ENCODE results near the gene EGFL7. TPM values are rescaled to one million over a fixed set of nuclear protein-coding genes. Genes with fewer than 3 reads are reported as not detected.

The EGFL7 gene
- total RNA-seq, 1 experiment from 2014 or later, result 53.1 TPM

DNA sequence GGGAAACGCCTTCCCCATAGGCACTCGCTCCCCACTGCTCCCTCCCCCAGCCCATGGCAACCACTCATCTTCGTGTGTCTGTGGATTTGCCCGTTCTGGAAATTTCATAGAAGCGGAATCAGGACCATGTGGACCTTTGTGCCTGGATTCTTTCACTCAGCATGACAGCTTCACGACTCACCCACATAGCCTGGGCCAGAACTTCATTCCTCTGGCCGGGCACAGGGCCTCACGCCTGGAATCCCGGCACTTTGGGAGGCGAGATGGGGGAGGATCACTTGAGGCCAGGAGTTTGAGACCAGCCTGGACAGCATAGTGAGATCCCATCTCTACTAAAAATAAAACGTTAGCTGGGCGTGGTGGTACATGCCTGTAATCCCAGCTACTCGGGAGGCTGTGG, 37.6 kb downstream of the EGFL7 start:
- Histone ChIP-seq H3K4me2 (no peak overlapping the region), H4K20me1 (ENCODE audit: insufficient read depth) (no peaks in the 10 kb centered on the region)

DNA sequence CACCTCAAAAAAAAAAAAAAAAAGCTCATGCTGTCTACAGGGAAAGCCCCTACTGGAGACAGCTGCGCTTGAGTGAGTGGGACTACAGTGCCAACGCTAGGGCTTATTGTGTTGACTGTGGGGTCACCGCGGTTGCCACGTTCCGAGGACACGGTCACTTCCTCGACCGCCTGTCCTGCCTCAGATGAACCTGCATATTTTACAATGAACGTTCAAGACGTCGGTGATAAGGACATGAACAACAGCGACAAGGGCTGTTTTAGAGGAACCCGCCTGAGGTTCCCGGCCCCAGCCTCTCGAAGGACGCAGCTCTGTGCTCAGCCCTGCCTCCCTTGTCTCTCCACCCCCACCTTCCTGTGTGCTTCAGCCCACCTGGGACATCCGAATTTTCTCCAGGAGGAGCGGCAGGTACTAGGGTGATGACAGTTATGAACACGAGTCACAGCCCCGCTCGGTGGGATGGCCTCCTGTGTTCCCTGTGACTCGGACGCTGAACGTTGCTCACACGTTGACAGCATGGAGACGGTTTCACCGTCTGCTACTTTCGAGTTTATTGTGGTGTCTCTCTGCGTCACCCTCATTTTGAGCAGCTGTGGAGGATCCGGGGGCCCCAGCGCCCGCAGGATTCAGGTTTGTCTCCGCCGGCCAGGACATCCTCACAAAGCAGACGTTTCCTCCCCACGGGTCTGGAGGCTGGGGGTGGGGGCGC, 38.4 kb downstream of the EGFL7 start:
- DNase-seq, result no peak
- H3K4me1 ChIP-seq (replicated peaks; ENCODE audit: insufficient read depth), result peaks cover 5% of the 10 kb centered on the region
- TF ChIP-seq EZH2 (IDR thresholded peaks at IDR 0.05; ENCODE audit: low read depth), result no peak
- TF ChIP-seq, protein P1, sequence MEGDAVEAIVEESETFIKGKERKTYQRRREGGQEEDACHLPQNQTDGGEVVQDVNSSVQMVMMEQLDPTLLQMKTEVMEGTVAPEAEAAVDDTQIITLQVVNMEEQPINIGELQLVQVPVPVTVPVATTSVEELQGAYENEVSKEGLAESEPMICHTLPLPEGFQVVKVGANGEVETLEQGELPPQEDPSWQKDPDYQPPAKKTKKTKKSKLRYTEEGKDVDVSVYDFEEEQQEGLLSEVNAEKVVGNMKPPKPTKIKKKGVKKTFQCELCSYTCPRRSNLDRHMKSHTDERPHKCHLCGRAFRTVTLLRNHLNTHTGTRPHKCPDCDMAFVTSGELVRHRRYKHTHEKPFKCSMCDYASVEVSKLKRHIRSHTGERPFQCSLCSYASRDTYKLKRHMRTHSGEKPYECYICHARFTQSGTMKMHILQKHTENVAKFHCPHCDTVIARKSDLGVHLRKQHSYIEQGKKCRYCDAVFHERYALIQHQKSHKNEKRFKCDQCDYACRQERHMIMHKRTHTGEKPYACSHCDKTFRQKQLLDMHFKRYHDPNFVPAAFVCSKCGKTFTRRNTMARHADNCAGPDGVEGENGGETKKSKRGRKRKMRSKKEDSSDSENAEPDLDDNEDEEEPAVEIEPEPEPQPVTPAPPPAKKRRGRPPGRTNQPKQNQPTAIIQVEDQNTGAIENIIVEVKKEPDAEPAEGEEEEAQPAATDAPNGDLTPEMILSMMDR (conservative IDR thresholded peaks at IDR 0.05), result no peak
- intact Hi-C loops (cut with micrococcal nuclease; ENCODE audit: unreplicated experiment), result no loop called here
- no peaks in the 10 kb centered on the region for H3K9me2 ChIP-seq (ENCODE audit: insufficient read depth)
- H3K4me3 ChIP-seq, result no peak overlapping the region
- H3K27me3 ChIP-seq (ENCODE audit: insufficient read depth, low read depth), result no peaks in the 10 kb centered on the region
- H3K4me2 ChIP-seq, result no peak overlapping the region
- H3K27ac ChIP-seq, result no peak overlapping the region
- H4K20me1 ChIP-seq (ENCODE audit: insufficient read depth), result no peaks in the 10 kb centered on the region
- H3K36me3 ChIP-seq (ENCODE audit: low read depth), result no peaks in the 10 kb centered on the region
- CTCF ChIA-PET, result interaction anchor here (0.7 kb wide), 1 partner anchor 72 kb away, joined by 5 read pairs; no protein-coding TSS in a partner anchor
- H2AFZ ChIP-seq, result no peak overlapping the region
- no peaks in the 10 kb centered on the region for H3K9me3 ChIP-seq (ENCODE audit: insufficient read depth, low read depth)
- POLR2A ChIA-PET (ENCODE audit: unreplicated experiment), result no interaction called here
- H3K79me2 ChIP-seq (ENCODE audit: low read depth), result no peaks in the 10 kb centered on the region
- no TSS peak for BruUV-seq (replicated peaks)
- peaks cover 19% of the 10 kb centered on the region for H3F3A ChIP-seq (ENCODE audit: insufficient read depth, low read depth)

More for the DNA sequence above, 37.6 kb downstream of the EGFL7 start:
- H3K27ac ChIP-seq, result no peak overlapping the region
- ChIA-PET CTCF (no interaction called here), POLR2A (ENCODE audit: unreplicated experiment) (no interaction called here)
- H3K27me3 ChIP-seq (ENCODE audit: insufficient read depth, low read depth), result no peaks in the 10 kb centered on the region
- H3F3A ChIP-seq (ENCODE audit: insufficient read depth, low read depth), result peaks cover 22% of the 10 kb centered on the region
- TF ChIP-seq, protein P1 (conservative IDR thresholded peaks at IDR 0.05), result no peak
- TF ChIP-seq EZH2 (IDR thresholded peaks at IDR 0.05; ENCODE audit: low read depth), result no peak
- H3K4me1 ChIP-seq (replicated peaks; ENCODE audit: insufficient read depth), result peaks cover 13% of the 10 kb centered on the region
- H3K4me3 ChIP-seq, result no peak overlapping the region
- no peaks in the 10 kb centered on the region for H3K9me3 ChIP-seq (ENCODE audit: insufficient read depth, low read depth)
- no peak for DNase-seq
- BruUV-seq (replicated peaks), result no TSS peak
- H2AFZ ChIP-seq, result no peak overlapping the region
- H3K36me3 ChIP-seq (ENCODE audit: low read depth), result no peaks in the 10 kb centered on the region
- no peaks in the 10 kb centered on the region for H3K9me2 ChIP-seq (ENCODE audit: insufficient read depth)
- intact Hi-C loops (cut with micrococcal nuclease; ENCODE audit: unreplicated experiment), result no loop called here
- no peaks in the 10 kb centered on the region for H3K79me2 ChIP-seq (ENCODE audit: low read depth)

DNA sequence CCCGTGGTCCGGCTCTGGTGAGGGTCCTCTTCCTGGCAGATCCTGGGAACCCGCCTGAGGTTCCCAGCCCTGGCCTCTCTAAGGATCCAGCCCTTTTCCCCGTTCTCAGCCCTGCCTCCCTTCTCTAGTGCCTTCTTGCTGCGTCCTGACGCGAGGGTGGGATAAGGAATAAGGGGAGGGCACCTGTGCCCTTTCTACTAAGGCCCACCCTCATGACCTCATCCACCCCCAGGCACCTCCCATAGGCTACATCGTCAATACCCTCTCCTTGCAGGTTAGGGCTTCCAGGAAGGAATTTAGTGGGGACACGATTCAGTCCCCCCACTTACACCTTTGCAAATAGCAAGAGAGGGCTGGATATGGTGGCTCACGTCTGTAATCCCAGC, 38.9 kb downstream of the EGFL7 start:
- CTCF ChIA-PET, result no interaction called here
- POLR2A ChIA-PET (ENCODE audit: unreplicated experiment), result no interaction called here
- Histone ChIP-seq H3K27me3 (ENCODE audit: insufficient read depth, low read depth) (no peaks in the 10 kb centered on the region), H4K20me1 (ENCODE audit: insufficient read depth) (no peaks in the 10 kb centered on the region), H3K4me2 (no peak overlapping the region), H3K4me3 (no peak overlapping the region), H3F3A (ENCODE audit: insufficient read depth, low read depth) (peaks cover 15% of the 10 kb centered on the region; the same call in 1 of the 2 replicates), H2AFZ (no peak overlapping the region), H3K9me3 (ENCODE audit: insufficient read depth, low read depth) (no peaks in the 10 kb centered on the region), H3K27ac (no peak overlapping the region), H3K79me2 (ENCODE audit: low read depth) (no peaks in the 10 kb centered on the region), H3K4me1 (replicated peaks; ENCODE audit: insufficient read depth) (no peaks in the 10 kb centered on the region), H3K36me3 (ENCODE audit: low read depth) (no peaks in the 10 kb centered on the region), H3K9me2 (ENCODE audit: insufficient read depth) (no peaks in the 10 kb centered on the region)
- BruUV-seq (replicated peaks), result no TSS peak
- intact Hi-C loops (cut with micrococcal nuclease; ENCODE audit: unreplicated experiment), result no loop called here
- no peak for TF ChIP-seq EZH2 (IDR thresholded peaks at IDR 0.05; ENCODE audit: low read depth)
- TF ChIP-seq, protein P1 (conservative IDR thresholded peaks at IDR 0.05), result no peak
- no peak for DNase-seq
